Hepatic stellate cell (primary cell): ENCODE results near the gene AFF4.
A peak's percentile ranks its signal among the peaks of the same experiment; 100 is the strongest.
"Not testable (repeated sequence)": the region's sequence is repeated elsewhere in the genome, so short reads cannot be mapped to it uniquely, and the experiment has no call there.

Experiments used
- DNase-seq: peaks from one replicate; pipeline ENCODE4 v3.0.0; 2011; ENCODE audit warnings: low spot score

AFF4 gene, protein sequence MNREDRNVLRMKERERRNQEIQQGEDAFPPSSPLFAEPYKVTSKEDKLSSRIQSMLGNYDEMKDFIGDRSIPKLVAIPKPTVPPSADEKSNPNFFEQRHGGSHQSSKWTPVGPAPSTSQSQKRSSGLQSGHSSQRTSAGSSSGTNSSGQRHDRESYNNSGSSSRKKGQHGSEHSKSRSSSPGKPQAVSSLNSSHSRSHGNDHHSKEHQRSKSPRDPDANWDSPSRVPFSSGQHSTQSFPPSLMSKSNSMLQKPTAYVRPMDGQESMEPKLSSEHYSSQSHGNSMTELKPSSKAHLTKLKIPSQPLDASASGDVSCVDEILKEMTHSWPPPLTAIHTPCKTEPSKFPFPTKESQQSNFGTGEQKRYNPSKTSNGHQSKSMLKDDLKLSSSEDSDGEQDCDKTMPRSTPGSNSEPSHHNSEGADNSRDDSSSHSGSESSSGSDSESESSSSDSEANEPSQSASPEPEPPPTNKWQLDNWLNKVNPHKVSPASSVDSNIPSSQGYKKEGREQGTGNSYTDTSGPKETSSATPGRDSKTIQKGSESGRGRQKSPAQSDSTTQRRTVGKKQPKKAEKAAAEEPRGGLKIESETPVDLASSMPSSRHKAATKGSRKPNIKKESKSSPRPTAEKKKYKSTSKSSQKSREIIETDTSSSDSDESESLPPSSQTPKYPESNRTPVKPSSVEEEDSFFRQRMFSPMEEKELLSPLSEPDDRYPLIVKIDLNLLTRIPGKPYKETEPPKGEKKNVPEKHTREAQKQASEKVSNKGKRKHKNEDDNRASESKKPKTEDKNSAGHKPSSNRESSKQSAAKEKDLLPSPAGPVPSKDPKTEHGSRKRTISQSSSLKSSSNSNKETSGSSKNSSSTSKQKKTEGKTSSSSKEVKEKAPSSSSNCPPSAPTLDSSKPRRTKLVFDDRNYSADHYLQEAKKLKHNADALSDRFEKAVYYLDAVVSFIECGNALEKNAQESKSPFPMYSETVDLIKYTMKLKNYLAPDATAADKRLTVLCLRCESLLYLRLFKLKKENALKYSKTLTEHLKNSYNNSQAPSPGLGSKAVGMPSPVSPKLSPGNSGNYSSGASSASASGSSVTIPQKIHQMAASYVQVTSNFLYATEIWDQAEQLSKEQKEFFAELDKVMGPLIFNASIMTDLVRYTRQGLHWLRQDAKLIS

DNA sequence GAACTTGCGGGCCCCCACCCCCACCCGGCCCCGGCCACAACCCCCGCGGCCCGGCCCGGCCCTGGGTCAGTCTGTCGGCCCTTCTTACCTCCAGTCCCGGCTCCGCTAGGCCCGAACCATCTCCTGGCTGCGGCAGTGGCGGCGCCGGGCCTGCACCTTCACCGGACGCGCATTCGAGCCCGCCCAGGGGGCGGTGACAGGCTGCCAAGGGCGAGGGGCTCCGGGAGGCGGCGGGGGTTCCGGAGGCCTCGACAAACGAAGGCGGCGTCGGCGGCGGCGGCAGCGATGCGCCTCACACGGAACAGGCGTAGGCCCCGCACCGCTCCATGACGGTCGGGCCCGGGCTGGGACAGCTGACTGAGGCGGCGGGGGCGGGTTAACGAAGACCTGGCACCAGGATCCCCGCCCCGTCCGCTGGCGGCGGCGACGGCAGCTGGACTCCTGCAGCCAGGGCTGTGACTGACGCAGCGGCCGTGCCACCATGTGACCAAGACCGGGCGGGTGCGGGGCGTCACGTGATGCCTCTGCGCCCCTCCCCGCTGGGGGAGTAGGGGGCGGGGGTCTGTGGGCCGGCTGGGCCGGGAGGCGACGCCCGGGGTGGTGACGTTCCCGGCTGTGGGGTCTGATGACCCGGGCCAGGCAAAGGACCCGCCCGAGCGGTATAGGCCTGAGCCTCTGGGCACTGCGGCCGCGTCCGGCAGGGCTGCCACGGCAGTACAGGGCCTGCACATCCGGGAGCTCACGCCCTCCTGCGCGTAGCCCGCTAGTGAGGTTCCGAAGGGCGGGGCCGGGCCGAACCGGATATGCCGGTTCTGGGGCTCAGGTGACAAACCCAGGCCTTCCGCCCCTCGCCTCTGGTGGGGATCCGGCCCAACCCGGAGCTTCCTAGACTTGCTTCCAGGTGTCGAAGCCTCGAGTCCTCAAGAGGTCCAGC, at the start of gene AFF4:
Gene AFF4, minus strand, starts transcription at position 464 of the 934 bp plus-strand sequence. CDS start 26,445 bp downstream, outside the sequence.
- peak; percentile 95 for DNase-seq

DNA sequence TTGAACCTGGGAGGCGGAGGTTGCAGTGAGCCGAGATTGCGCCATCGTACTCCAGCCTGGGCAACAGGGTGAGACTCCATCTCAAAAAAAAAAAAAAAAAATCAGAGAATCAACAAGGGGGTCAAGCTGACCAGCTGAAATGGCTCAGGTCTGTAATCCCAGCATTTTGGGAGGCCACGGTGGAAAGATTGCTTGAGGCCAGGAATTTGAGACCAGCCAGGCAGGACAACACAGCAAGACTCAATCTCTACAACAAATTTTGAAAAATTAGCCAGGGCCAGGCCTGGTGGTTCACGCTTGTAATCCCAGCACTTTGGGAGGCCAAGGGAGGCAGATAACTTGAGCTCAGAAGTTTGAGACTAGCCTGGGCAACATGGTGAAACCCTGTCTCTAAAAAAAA, 45.0 kb upstream of the AFF4 start:
- DNase-seq = not testable (repeated sequence)

- no peak for DNase-seq
Observed at GRCh38 chr5:133006653-133007052, 43.2 kb upstream of the AFF4 start.

- no peak for DNase-seq
Observed at GRCh38 chr5:132999246-132999645, 35.8 kb upstream of the AFF4 start.

DNA sequence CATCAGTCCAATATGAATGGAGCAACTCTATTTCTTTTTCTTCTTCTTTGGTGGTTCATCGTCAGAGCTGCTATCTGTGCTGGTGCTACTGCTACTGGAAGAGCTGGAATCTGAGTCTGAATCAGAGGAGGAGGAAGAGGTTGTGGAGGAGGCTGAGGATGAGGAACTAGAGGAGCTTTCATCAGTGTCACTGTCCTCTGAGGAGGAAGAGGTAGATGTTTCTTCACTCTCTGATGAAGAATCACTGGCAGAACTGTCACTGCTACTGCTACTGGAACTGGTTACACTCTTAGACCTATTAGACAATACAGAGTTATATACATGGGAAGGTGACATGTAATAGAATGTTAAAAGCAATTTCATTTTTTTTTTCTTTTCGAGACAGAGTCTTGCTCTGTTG, 35.1 kb upstream of the AFF4 start:
- no peak for DNase-seq

DNA sequence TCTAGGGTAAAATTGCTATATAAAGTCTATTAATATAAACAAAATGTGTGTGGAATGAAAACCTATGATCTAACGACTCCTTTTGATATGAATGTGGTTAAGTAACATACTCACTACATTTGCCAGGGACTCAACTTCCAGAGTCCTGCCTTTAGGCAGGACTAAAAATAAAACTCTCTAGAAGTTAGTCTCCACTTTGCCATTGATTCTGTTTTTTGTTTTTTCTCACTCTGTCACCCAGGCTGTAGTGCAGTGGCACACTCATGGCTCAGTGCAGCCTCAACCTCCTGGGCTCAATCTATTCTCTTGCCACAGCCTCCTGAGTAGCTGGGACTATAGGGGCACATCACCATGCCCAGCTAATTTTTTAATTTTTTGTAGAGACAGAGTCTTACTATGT, 32.9 kb upstream of the AFF4 start:
- DNase-seq = no peak

DNA sequence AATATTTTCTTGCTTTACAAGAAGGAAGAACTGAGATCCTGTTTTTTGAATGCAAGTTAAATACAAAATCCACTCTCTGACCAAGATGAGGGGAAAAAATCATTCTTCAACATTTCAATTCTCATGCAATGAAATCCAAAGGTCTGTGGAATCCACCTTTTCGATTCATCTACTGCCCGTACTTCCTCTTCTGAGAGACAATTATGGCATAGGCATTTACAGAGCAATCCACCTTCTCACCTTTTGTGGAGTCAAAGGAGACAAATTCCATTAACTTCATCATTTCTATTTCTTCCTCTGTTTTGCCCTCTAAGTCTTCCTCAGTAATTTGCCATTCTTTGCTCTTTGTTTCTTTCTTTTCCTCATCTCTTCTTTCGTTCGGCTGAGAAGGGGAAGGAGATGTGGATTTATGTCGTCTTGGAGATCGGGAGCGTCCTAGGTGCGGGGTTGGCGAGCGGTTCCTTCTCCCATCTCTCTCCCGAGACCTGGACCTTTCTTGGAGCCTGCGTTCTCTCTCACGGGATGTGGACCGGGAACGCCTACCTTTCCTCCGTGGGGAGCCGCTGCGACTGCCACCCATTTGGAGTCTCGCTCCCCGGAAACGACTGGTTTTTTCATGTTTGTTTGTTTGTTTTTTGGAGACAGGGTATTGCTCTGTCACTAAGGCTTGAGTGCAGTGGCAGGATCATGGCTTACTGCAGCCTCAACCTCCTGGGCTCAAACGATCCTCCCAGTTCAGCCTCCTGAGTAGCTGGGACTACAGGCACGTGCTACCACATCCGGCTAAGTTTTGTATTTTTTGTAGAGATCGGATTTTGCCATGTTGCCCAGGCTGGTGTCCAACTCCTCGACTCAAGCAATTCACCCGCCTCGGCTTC, 24.3 kb upstream of the AFF4 start:
- no peak for DNase-seq

DNA sequence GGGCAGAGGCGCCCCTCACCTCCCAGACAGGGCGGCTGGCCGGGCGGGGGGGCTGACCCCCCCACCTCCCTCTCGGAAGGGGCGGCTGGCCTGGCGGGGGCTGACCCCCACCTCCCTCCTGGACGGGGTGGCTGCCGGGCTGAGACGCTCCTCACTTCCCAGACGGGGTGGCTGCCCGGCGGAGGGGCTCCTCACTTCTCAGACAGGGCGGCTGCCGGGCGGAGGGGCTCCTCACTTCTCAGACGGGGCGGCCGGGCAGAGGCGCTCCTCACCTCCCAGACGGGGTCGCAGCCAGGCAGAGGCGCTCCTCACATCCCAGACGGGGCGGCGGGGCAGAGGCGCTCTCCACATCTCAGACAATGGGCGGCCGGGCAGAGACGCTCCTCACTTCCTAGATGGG, 19.5 kb upstream of the AFF4 start:
- DNase-seq = not testable (repeated sequence)

DNA sequence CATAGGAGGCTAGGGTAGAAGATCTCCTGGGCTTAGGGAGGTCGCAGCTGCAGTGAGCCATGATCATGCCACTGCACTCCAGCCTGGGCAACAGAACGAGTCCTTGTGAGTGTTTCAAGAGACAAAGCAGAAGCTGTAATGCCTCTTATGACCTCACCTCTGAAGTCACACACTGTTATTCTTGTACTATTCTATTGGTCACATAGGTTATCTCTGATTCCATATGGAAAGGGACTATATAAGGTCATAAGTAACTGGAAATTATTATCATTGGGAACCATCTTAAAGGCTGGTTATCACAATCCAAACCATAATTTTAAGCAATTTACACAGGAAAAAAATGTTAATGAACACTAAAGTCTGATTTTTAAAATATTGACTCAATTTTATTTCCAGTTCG, 17.9 kb upstream of the AFF4 start:
- DNase-seq = no peak

GRCh38 chr5:132979976-132980375, 16.5 kb upstream of the AFF4 start:
- no peak for DNase-seq

GRCh38 chr5:132979367-132979940, 16.0 kb upstream of the AFF4 start:
- DNase-seq = no peak

DNA sequence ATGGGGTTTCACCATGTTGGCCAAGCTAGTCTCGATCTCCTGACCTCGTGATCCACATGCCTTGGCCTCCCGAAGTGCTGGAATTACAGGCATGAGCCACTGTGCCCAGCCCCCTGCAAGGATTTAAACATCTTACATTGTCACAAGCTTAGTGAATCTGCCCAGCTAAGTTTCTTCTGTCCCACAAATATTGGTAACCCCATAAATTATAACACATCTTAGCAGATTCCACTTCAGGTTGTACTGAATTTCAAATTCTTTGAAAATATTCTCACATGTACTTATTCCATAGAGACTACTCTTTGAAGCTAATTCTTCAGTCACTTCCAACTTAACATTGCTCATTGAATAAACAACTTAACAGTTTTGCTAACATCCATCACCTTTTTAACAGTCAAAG, 13.4 kb upstream of the AFF4 start:
- DNase-seq = no peak

- not testable (repeated sequence) for DNase-seq
Observed at GRCh38 chr5:132972436-132972828, 9.0 kb upstream of the AFF4 start.

- DNase-seq = no peak
Observed at GRCh38 chr5:132971483-132972435, 8.3 kb upstream of the AFF4 start.

DNA sequence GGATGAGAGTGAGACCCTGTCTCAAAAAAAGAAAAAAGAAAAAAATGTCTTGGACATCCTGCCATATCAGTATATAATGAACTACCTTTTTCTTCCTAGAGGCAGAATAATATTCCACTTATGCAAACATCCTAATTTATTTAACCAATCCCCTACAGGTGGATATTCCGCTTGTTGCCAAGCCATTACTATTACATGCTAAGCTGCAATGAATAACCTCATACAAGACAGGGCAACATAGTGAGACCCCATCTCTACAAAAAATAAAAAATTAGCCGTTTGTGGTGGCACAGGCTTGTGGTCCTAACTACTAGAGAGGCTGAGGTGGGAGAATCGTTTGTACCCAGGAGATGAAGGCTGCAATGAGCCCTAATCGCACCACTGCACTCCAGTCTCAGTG, 1.7 kb upstream of the AFF4 start:
- DNase-seq = no peak

DNA sequence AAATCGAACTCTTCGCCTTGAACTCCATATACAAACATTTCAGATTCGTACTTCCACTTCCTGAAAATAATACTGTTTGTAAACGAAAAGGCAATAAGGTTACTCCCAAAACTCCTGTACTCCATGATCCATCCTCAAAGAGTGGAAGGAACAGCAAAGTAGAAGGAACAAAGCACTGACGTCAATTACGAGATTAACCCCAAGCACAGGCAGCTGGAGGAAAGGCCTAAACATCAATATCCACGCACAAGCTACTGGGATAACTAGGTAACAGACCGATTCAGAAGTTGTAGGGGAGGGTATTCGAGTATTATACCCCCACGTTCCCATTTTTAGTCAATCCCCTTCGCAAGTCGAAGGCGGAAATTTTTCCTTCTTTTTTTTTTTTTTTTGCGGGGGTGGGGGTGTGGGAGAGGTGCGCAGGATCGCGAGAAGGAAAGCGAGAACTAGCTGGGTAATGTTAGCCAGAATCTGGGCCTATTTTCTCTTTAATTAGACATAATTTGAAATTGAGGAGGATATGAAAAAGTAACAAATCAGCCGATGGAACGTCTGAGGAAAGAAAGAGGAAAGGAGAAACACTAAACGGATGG, 909 bp downstream of the AFF4 start:
- DNase-seq = peak; percentile 54

- no peak for DNase-seq
Observed at GRCh38 chr5:132961887-132962286, 1.5 kb downstream of the AFF4 start.

GRCh38 chr5:132961123-132961815, 2.2 kb downstream of the AFF4 start:
- not testable (repeated sequence) for DNase-seq
